ENCODE results near the gene FXYD3.
A peak's percentile ranks its signal among the peaks of the same experiment; 100 is the strongest.

Gene FXYD3

DNA sequence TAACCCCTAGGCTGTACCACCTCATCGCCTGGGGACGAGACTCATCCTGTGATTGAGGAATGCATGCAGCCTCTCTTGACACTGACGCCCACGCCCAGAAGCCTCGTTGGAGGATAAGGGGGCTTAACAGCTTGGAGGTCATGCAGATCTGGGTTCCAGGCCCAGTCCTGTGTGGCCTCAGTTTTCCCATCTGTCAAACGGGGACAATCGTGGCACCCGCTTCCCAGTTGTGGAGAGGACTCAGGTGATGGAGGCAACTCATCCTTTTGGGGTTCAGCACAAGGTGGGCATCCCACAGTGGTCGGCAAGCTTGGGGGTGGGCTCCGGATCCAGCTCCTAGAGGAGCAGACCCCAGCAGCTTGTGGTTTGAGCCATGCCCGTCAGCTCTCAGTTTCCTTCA, 20.6 kb downstream of the FXYD3 start:
- WGBS, 2 experiments (ENCODE audit: insufficient coverage in 2 of 2) = 85 to 90% methylated on average over 6 to 11 of the region's 11 CpGs
- H3K36me3 ChIP-seq (ENCODE audit: control insufficient read depth, insufficient read depth, low read length) = no peaks in the 10 kb centered on the region
- H3K27ac ChIP-seq (ENCODE audit: low read depth, low read length, severe bottlenecking) = no peak overlapping the region
- no peaks in the 10 kb centered on the region for H3K9me3 ChIP-seq (ENCODE audit: control insufficient read depth, low read length)
- no peak overlapping the region for H3K4me3 ChIP-seq (ENCODE audit: extremely low read depth, insufficient read depth, low read length, poor library complexity, severe bottlenecking)
- H3K4me1 ChIP-seq (ENCODE audit: control insufficient read depth, insufficient read depth, low read length, poor library complexity, severe bottlenecking) = peaks cover 16% of the 10 kb centered on the region

- WGBS, 2 experiments (ENCODE audit: insufficient coverage in 2 of 2) = 90 to 96% methylated on average over 8 of the region's 9 CpGs
- H3K36me3 ChIP-seq (ENCODE audit: control insufficient read depth, insufficient read depth, low read length) = no peaks in the 10 kb centered on the region
- no peak overlapping the region for H3K4me3 ChIP-seq (ENCODE audit: extremely low read depth, insufficient read depth, low read length, poor library complexity, severe bottlenecking)
- H3K4me1 ChIP-seq (ENCODE audit: control insufficient read depth, insufficient read depth, low read length, poor library complexity, severe bottlenecking) = peaks cover 16% of the 10 kb centered on the region
- no peaks in the 10 kb centered on the region for H3K9me3 ChIP-seq (ENCODE audit: control insufficient read depth, low read length)
- H3K27ac ChIP-seq (ENCODE audit: low read depth, low read length, severe bottlenecking) = no peak overlapping the region
Measured at GRCh38 chr19:35136977-35137702, 21.5 kb downstream of the FXYD3 start.

DNA sequence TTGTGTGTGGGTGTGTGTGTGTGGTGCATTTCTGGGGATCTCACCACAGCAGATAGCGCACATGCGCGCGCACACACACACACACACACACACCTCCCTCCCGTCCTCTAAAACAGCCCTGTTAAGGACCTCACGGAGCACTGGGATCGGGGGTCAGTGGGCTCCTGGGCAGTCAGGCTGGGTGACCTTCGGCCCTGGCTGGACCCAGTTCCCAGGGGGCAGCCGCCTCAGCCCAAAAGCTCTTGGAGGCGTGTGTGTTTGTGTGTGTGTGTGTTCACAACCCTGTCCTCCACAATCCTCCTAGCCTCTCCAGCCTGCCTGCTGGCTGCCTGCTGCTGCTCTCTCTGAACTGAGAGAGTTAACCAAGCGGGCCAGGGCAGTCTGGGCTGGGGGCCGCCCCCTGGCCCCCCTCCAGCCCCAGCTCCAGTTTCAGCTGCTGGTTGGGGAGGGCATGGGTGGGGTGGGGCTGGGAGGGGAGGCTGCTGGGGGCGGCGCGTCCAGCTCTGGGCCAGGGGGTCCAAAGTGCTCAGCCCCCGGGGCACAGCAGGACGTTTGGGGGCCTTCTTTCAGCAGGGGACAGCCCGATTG, 22.8 kb downstream of the FXYD3 start, which contains the start of gene FXYD1:
FXYD1 (plus strand) TSS at position 520 of the 588 bp plus-strand sequence. CDS start 1,256 bp downstream, outside the sequence.
- peaks cover 16% of the 10 kb centered on the region for H3K4me1 ChIP-seq (ENCODE audit: control insufficient read depth, insufficient read depth, low read length, poor library complexity, severe bottlenecking)
- H3K36me3 ChIP-seq (ENCODE audit: control insufficient read depth, insufficient read depth, low read length) = no peaks in the 10 kb centered on the region
- H3K27ac ChIP-seq (ENCODE audit: low read depth, low read length, severe bottlenecking) = peak within 1 kb of the TSS; percentile 36
- H3K4me3 ChIP-seq (ENCODE audit: extremely low read depth, insufficient read depth, low read length, poor library complexity, severe bottlenecking) = no peak within 1 kb of the TSS
- H3K9me3 ChIP-seq (ENCODE audit: control insufficient read depth, low read length) = no peaks in the 10 kb centered on the region
- WGBS, 2 experiments (ENCODE audit: insufficient coverage in 2 of 2) = 71 to 94% methylated on average over 7 to 8 of the region's 18 CpGs

- no peak overlapping the region for H3K27ac ChIP-seq (ENCODE audit: low read depth, low read length, severe bottlenecking)
- H3K36me3 ChIP-seq (ENCODE audit: control insufficient read depth, insufficient read depth, low read length) = no peaks in the 10 kb centered on the region
- 75 to 78% methylated on average over 12 of the region's 12 CpGs for WGBS, 2 experiments (ENCODE audit: insufficient coverage in 2 of 2)
- H3K9me3 ChIP-seq (ENCODE audit: control insufficient read depth, low read length) = no peaks in the 10 kb centered on the region
- no peak overlapping the region for H3K4me3 ChIP-seq (ENCODE audit: extremely low read depth, insufficient read depth, low read length, poor library complexity, severe bottlenecking)
- peaks cover 22% of the 10 kb centered on the region for H3K4me1 ChIP-seq (ENCODE audit: control insufficient read depth, insufficient read depth, low read length, poor library complexity, severe bottlenecking)
Measured at GRCh38 chr19:35140207-35140961, 24.8 kb downstream of the FXYD3 start.

GRCh38 chr19:35140962-35141836, 25.6 kb downstream of the FXYD3 start:
- Histone ChIP-seq H3K9me3 (ENCODE audit: control insufficient read depth, low read length) (no peaks in the 10 kb centered on the region), H3K4me3 (ENCODE audit: extremely low read depth, insufficient read depth, low read length, poor library complexity, severe bottlenecking) (no peak overlapping the region), H3K36me3 (ENCODE audit: control insufficient read depth, insufficient read depth, low read length) (no peaks in the 10 kb centered on the region), H3K4me1 (ENCODE audit: control insufficient read depth, insufficient read depth, low read length, poor library complexity, severe bottlenecking) (peaks cover 22% of the 10 kb centered on the region), H3K27ac (ENCODE audit: low read depth, low read length, severe bottlenecking) (no peak overlapping the region)
- 6 to 7% methylated on average over 22 to 36 of the region's 48 CpGs for WGBS, 2 experiments (ENCODE audit: insufficient coverage in 2 of 2)

DNA sequence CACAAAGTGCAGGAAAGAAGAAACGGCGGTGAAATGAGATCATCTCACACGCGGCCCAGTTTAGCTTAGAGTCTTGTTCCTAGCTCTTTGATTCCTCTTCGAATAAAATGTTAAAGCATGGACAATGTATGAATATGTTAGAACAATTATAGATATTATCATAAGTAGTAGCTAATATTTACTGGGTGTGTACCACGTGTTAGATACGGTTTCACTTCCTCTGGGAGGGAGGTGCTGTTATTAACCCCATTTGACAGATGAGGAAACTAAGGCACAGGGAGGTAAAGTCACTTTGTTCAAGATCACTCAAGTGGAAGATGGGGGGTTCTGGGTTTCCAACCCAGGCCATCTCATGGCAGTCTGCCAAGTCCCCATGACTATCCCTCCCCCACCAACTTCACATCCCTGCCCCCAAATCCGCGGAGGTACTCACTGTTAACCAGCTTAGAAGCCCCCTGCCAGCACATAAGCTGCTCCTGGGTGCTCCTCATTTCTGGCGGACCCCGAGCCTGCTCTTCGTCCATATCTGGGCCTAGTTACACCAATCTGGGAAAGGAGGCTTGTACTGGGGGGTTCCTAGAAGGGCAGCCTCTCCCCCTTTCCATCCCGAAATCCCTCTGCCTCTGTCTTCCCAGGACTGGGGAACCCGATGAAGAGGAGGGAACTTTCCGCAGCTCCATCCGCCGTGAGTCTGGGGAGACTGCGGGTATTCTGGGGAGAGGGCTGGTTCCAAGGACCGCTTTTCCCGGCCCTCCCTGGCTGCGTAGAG, 26.4 kb downstream of the FXYD3 start:
- no peaks in the 10 kb centered on the region for H3K36me3 ChIP-seq (ENCODE audit: control insufficient read depth, insufficient read depth, low read length)
- peaks cover 22% of the 10 kb centered on the region for H3K4me1 ChIP-seq (ENCODE audit: control insufficient read depth, insufficient read depth, low read length, poor library complexity, severe bottlenecking)
- H3K4me3 ChIP-seq (ENCODE audit: extremely low read depth, insufficient read depth, low read length, poor library complexity, severe bottlenecking) = no peak overlapping the region
- no peaks in the 10 kb centered on the region for H3K9me3 ChIP-seq (ENCODE audit: control insufficient read depth, low read length)
- no peak overlapping the region for H3K27ac ChIP-seq (ENCODE audit: low read depth, low read length, severe bottlenecking)
- 2 to 22% methylated on average over 8 to 14 of the region's 21 CpGs for WGBS, 2 experiments (ENCODE audit: insufficient coverage in 2 of 2)

DNA sequence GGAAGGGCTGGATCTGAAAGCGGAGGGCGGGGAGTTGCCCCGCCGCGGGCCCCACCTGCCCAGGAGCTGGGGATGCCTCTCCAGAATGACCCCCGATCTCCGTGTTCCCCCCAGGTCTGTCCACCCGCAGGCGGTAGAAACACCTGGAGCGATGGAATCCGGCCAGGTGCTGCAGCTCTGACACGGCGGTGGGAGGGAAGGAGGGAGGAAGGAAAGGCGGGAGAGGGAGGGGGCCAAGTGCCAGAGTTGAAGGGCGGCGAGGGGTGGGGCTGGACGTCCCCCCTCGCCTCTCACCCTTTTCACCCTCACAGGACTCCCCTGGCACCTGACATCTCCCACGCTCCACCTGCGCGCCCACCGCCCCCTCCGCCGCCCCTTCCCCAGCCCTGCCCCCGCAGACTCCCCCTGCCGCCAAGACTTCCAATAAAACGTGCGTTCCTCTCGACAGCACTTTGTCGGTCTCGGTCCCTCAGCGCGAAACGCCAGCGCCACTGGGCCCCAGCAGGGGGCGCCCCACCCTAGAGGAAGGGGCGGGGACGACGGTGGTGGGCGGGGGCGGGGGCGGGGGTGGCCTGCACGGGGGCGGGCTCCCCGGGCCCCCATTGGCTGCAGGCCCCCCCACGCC, 27.1 kb downstream of the FXYD3 start:
- 0 to 2% methylated on average over 5 to 11 of the region's 46 CpGs for WGBS, 2 experiments (ENCODE audit: insufficient coverage in 2 of 2)
- peak overlapping the region; percentile 26 for H3K4me3 ChIP-seq (ENCODE audit: extremely low read depth, insufficient read depth, low read length, poor library complexity, severe bottlenecking)
- no peaks in the 10 kb centered on the region for H3K9me3 ChIP-seq (ENCODE audit: control insufficient read depth, low read length)
- H3K27ac ChIP-seq (ENCODE audit: low read depth, low read length, severe bottlenecking) = no peak overlapping the region
- no peaks in the 10 kb centered on the region for H3K36me3 ChIP-seq (ENCODE audit: control insufficient read depth, insufficient read depth, low read length)
- peaks cover 22% of the 10 kb centered on the region for H3K4me1 ChIP-seq (ENCODE audit: control insufficient read depth, insufficient read depth, low read length, poor library complexity, severe bottlenecking)

DNA sequence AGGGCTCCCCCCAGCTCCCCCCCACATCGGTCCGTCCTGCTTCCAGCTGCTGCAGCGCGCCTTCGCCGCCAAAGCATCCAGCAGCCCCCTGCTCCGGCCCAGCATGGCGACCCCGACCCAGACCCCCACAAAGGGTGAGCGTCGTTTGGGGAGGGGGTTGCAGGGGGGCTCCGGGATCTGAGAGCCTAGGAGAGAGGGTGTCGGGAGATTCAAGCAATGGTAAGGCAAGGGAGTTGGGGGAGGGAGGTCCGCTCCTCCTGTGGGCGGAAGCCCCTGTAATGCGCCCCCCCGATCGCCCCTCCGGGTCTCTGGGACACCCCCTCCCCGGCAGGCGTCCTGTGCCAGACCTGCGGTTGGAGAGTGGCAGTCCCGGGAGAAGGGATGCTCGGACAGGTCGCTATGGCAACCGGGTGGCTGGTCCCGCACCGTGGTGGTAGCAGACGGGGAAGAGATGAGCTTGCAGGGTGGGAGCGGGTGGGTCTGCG, 27.6 kb downstream of the FXYD3 start, which contains the start of gene FXYD7:
FXYD7 (plus strand) TSS at position 25 of the 485 bp plus-strand sequence; CDS start at position 104, 79 bp downstream.
- WGBS, 2 experiments (ENCODE audit: insufficient coverage in 2 of 2) = 6 to 8% methylated on average over 7 to 17 of the region's 31 CpGs

GRCh38 chr19:35143818-35144217, 28.2 kb downstream of the FXYD3 start:
- H3K27ac ChIP-seq (ENCODE audit: low read depth, low read length, severe bottlenecking) = no peak overlapping the region
- 25 to 29% methylated on average over 2 to 3 of the region's 3 CpGs for WGBS, 2 experiments (ENCODE audit: insufficient coverage in 2 of 2)
- no peak overlapping the region for H3K4me3 ChIP-seq (ENCODE audit: extremely low read depth, insufficient read depth, low read length, poor library complexity, severe bottlenecking)
- peaks cover 22% of the 10 kb centered on the region for H3K4me1 ChIP-seq (ENCODE audit: control insufficient read depth, insufficient read depth, low read length, poor library complexity, severe bottlenecking)
- H3K36me3 ChIP-seq (ENCODE audit: control insufficient read depth, insufficient read depth, low read length) = no peaks in the 10 kb centered on the region
- no peaks in the 10 kb centered on the region for H3K9me3 ChIP-seq (ENCODE audit: control insufficient read depth, low read length)

More for the DNA sequence above, 27.6 kb downstream of the FXYD3 start, which contains the start of gene FXYD7:
- Histone ChIP-seq H3K4me3 (ENCODE audit: extremely low read depth, insufficient read depth, low read length, poor library complexity, severe bottlenecking) (peak within 1 kb of the TSS; percentile 26), H3K9me3 (ENCODE audit: control insufficient read depth, low read length) (no peaks in the 10 kb centered on the region), H3K36me3 (ENCODE audit: control insufficient read depth, insufficient read depth, low read length) (no peaks in the 10 kb centered on the region), H3K4me1 (ENCODE audit: control insufficient read depth, insufficient read depth, low read length, poor library complexity, severe bottlenecking) (peaks cover 22% of the 10 kb centered on the region), H3K27ac (ENCODE audit: low read depth, low read length, severe bottlenecking) (no peak within 1 kb of the TSS)
